HepG2 (cell line): ENCODE data around the gene VBP1.
"Not testable (repeated sequence)": the region's sequence is repeated elsewhere in the genome, so short reads cannot be mapped to it uniquely, and the experiment has no call there.

ENCODE experiments used
- POLR2AphosphoS5 ChIP-seq: IDR thresholded peaks from 2 replicates; pipeline ENCODE4 v1.6.1; 2012; ENCODE audit warnings: low read depth, low read length
- RAD21 ChIP-seq: fragments of 450-650 bp; formaldehyde crosslinking; IDR thresholded peaks from 2 replicates; pipeline ENCODE4 v1.5.0; 2020; ENCODE audit warnings: mild to moderate bottlenecking
- ZNF274 ChIP-seq: sonication (generic); formaldehyde crosslinking; IDR thresholded peaks from 2 replicates; pipeline ENCODE4 v1.5.1; 2020; ENCODE audit warnings: mild to moderate bottlenecking, missing genetic modification reagents
- ZNF562 ChIP-seq: sonication (generic); formaldehyde crosslinking; IDR thresholded peaks from 2 replicates; pipeline ENCODE4 v1.8.0; 2022; ENCODE audit warnings: missing genetic modification reagents, borderline replicate concordance
- TF ChIP-seq, protein P1 (sequence below): sonication (generic); formaldehyde crosslinking; IDR thresholded peaks from 2 replicates; pipeline ENCODE4 v1.5.0; 2020; ENCODE audit warnings: mild to moderate bottlenecking, missing genetic modification reagents
- TF ChIP-seq, protein P2 (sequence below): sonication (generic); formaldehyde crosslinking; IDR thresholded peaks from 2 replicates; pipeline ENCODE4 v1.4.0; 2020; ENCODE audit warnings: missing genetic modification reagents, borderline replicate concordance
- TF ChIP-seq, protein P3 (sequence below): sonication (generic); formaldehyde crosslinking; IDR thresholded peaks from 2 replicates; pipeline ENCODE4 v1.4.0; 2020; ENCODE audit warnings: missing genetic modification reagents, mild to moderate bottlenecking, borderline replicate concordance
- TF ChIP-seq, protein P4 (sequence below): sonication (generic); formaldehyde crosslinking; IDR thresholded peaks from 2 replicates; pipeline ENCODE4 v1.5.1; 2020; ENCODE audit warnings: missing genetic modification reagents, mild to moderate bottlenecking, borderline replicate concordance

DNA sequence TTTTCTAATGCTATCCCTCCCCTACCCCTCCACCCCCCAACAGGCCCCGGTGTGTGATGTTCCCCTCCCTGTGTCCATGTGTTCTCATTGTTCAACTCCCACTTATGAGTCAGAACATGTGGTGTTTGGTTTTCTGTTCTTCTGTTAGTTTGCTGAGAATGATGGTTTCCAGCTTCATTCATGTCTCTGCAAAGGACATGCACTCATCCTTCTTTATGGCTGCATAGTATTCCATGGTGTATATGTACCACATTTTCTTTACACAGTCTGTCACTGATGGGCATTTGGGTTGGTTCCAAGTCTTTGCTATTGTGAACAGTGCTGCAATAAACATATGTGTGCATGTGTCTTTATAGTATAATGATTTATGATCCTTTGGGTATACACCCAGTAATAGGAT is 51.7 kb downstream of the VBP1 start:
- TF ChIP-seq, protein P1, sequence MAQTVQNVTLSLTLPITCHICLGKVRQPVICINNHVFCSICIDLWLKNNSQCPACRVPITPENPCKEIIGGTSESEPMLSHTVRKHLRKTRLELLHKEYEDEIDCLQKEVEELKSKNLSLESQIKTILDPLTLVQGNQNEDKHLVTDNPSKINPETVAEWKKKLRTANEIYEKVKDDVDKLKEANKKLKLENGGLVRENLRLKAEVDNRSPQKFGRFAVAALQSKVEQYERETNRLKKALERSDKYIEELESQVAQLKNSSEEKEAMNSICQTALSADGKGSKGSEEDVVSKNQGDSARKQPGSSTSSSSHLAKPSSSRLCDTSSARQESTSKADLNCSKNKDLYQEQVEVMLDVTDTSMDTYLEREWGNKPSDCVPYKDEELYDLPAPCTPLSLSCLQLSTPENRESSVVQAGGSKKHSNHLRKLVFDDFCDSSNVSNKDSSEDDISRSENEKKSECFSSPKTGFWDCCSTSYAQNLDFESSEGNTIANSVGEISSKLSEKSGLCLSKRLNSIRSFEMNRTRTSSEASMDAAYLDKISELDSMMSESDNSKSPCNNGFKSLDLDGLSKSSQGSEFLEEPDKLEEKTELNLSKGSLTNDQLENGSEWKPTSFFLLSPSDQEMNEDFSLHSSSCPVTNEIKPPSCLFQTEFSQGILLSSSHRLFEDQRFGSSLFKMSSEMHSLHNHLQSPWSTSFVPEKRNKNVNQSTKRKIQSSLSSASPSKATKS (CRISPR knock-in tag) = not testable (repeated sequence)
- TF ChIP-seq ZNF562 (CRISPR knock-in tag); ZNF274 (CRISPR knock-in tag); POLR2AphosphoS5; RAD21: not testable (repeated sequence)
- TF ChIP-seq, protein P2, sequence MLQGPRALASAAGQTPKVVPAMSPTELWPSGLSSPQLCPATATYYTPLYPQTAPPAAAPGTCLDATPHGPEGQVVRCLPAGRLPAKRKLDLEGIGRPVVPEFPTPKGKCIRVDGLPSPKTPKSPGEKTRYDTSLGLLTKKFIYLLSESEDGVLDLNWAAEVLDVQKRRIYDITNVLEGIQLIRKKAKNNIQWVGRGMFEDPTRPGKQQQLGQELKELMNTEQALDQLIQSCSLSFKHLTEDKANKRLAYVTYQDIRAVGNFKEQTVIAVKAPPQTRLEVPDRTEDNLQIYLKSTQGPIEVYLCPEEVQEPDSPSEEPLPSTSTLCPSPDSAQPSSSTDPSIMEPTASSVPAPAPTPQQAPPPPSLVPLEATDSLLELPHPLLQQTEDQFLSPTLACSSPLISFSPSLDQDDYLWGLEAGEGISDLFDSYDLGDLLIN (CRISPR knock-in tag) = not testable (repeated sequence)
- TF ChIP-seq, protein P3, sequence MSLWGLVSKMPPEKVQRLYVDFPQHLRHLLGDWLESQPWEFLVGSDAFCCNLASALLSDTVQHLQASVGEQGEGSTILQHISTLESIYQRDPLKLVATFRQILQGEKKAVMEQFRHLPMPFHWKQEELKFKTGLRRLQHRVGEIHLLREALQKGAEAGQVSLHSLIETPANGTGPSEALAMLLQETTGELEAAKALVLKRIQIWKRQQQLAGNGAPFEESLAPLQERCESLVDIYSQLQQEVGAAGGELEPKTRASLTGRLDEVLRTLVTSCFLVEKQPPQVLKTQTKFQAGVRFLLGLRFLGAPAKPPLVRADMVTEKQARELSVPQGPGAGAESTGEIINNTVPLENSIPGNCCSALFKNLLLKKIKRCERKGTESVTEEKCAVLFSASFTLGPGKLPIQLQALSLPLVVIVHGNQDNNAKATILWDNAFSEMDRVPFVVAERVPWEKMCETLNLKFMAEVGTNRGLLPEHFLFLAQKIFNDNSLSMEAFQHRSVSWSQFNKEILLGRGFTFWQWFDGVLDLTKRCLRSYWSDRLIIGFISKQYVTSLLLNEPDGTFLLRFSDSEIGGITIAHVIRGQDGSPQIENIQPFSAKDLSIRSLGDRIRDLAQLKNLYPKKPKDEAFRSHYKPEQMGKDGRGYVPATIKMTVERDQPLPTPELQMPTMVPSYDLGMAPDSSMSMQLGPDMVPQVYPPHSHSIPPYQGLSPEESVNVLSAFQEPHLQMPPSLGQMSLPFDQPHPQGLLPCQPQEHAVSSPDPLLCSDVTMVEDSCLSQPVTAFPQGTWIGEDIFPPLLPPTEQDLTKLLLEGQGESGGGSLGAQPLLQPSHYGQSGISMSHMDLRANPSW = not testable (repeated sequence)
- TF ChIP-seq, protein P4, sequence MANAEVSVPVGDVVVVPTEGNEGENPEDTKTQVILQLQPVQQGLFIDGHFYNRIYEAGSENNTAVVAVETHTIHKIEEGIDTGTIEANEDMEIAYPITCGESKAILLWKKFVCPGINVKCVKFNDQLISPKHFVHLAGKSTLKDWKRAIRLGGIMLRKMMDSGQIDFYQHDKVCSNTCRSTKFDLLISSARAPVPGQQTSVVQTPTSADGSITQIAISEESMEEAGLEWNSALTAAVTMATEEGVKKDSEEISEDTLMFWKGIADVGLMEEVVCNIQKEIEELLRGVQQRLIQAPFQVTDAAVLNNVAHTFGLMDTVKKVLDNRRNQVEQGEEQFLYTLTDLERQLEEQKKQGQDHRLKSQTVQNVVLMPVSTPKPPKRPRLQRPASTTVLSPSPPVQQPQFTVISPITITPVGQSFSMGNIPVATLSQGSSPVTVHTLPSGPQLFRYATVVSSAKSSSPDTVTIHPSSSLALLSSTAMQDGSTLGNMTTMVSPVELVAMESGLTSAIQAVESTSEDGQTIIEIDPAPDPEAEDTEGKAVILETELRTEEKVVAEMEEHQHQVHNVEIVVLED (CRISPR knock-in tag) = not testable (repeated sequence)
